ENCODE measurements around the gene IGF2. TPM values are rescaled to one million over a fixed set of nuclear protein-coding genes. Genes with fewer than 3 reads are reported as not detected.
"Not testable (repeated sequence)": the region's sequence is repeated elsewhere in the genome, so short reads cannot be mapped to it uniquely, and the experiment has no call there.

IGF2 gene
- total RNA-seq (362 TPM), polyA plus RNA-seq (86.5 TPM)

GRCh38 chr11:2139123-2139521, at the start of gene IGF2:
TSS of gene IGF2 (minus strand) at chr11:2139389. CDS start at chr11:2135523, 3,866 bp downstream.
- WGBS, result under 1% methylated on average over 61 of the region's 62 CpGs
- no peak for DNase-seq (ENCODE audit: extremely low spot score)
- Histone ChIP-seq H3K36me3 (ENCODE audit: insufficient read depth) (no peaks in the 10 kb centered on the region), H3K27ac (ENCODE audit: low read depth) (no peak within 1 kb of the TSS), H3K4me3 (ENCODE audit: low read depth, low read length) (peak within 1 kb of the TSS; percentile 48), H3K4me1 (ENCODE audit: insufficient read depth) (peaks cover 2% of the 10 kb centered on the region)

- H3K4me3 ChIP-seq (ENCODE audit: low read depth, low read length), result no peak overlapping the region
- no peak for DNase-seq (ENCODE audit: extremely low spot score)
- H3K27ac ChIP-seq (ENCODE audit: low read depth), result no peak overlapping the region
- 89% methylated on average over 19 of the region's 19 CpGs for WGBS
- H3K4me1 ChIP-seq (ENCODE audit: insufficient read depth), result no peaks in the 10 kb centered on the region
- no peaks in the 10 kb centered on the region for H3K36me3 ChIP-seq (ENCODE audit: insufficient read depth)
Measured at GRCh38 chr11:2188745-2189144, 49.6 kb upstream of the IGF2 start.

GRCh38 chr11:2187280-2187707, 48.1 kb upstream of the IGF2 start:
- no peak overlapping the region for H3K27ac ChIP-seq (ENCODE audit: low read depth)
- no peaks in the 10 kb centered on the region for H3K36me3 ChIP-seq (ENCODE audit: insufficient read depth)
- DNase-seq (ENCODE audit: extremely low spot score), result no peak
- no peak overlapping the region for H3K4me3 ChIP-seq (ENCODE audit: low read depth, low read length)
- H3K4me1 ChIP-seq (ENCODE audit: insufficient read depth), result no peaks in the 10 kb centered on the region
- 95% methylated on average over 7 of the region's 7 CpGs for WGBS

- WGBS, result 36% methylated on average over 21 of the region's 21 CpGs
- no peaks in the 10 kb centered on the region for H3K36me3 ChIP-seq (ENCODE audit: insufficient read depth)
- no peak for DNase-seq (ENCODE audit: extremely low spot score)
Measured at GRCh38 chr11:2186669-2187279, 47.6 kb upstream of the IGF2 start.

GRCh38 chr11:2185324-2186085, 46.3 kb upstream of the IGF2 start:
- Histone ChIP-seq H3K4me3 (ENCODE audit: low read depth, low read length) (no peak overlapping the region), H3K36me3 (ENCODE audit: insufficient read depth) (no peaks in the 10 kb centered on the region), H3K27ac (ENCODE audit: low read depth) (no peak overlapping the region), H3K4me1 (ENCODE audit: insufficient read depth) (no peaks in the 10 kb centered on the region)
- WGBS, result 62% methylated on average over 23 of the region's 23 CpGs
- DNase-seq (ENCODE audit: extremely low spot score), result no peak

More at GRCh38 chr11:2186669-2187279, 47.6 kb upstream of the IGF2 start:
- Histone ChIP-seq H3K27ac (ENCODE audit: low read depth) (no peak overlapping the region), H3K4me3 (ENCODE audit: low read depth, low read length) (no peak overlapping the region), H3K4me1 (ENCODE audit: insufficient read depth) (no peaks in the 10 kb centered on the region)

- H3K4me1 ChIP-seq (ENCODE audit: insufficient read depth), result no peaks in the 10 kb centered on the region
- H3K36me3 ChIP-seq (ENCODE audit: insufficient read depth), result no peaks in the 10 kb centered on the region
- DNase-seq (ENCODE audit: extremely low spot score), result no peak
- no peak overlapping the region for H3K27ac ChIP-seq (ENCODE audit: low read depth)
- WGBS, result 78% methylated on average over 20 of the region's 20 CpGs
- no peak overlapping the region for H3K4me3 ChIP-seq (ENCODE audit: low read depth, low read length)
Measured at GRCh38 chr11:2182692-2183474, 43.7 kb upstream of the IGF2 start.

GRCh38 chr11:2182075-2182474, 42.9 kb upstream of the IGF2 start:
- no peaks in the 10 kb centered on the region for H3K4me1 ChIP-seq (ENCODE audit: insufficient read depth)
- 72% methylated on average over 18 of the region's 18 CpGs for WGBS
- no peak for DNase-seq (ENCODE audit: extremely low spot score)
- H3K4me3 ChIP-seq (ENCODE audit: low read depth, low read length), result no peak overlapping the region
- no peak overlapping the region for H3K27ac ChIP-seq (ENCODE audit: low read depth)
- no peaks in the 10 kb centered on the region for H3K36me3 ChIP-seq (ENCODE audit: insufficient read depth)

- H3K36me3 ChIP-seq (ENCODE audit: insufficient read depth), result no peaks in the 10 kb centered on the region
- no peak for DNase-seq (ENCODE audit: extremely low spot score)
- H3K4me1 ChIP-seq (ENCODE audit: insufficient read depth), result no peaks in the 10 kb centered on the region
- WGBS, result 82% methylated on average over 11 of the region's 11 CpGs
- no peak overlapping the region for H3K27ac ChIP-seq (ENCODE audit: low read depth)
- no peak overlapping the region for H3K4me3 ChIP-seq (ENCODE audit: low read depth, low read length)
Measured at GRCh38 chr11:2180789-2181370, 41.7 kb upstream of the IGF2 start.

- H3K36me3 ChIP-seq (ENCODE audit: insufficient read depth), result no peaks in the 10 kb centered on the region
Measured at GRCh38 chr11:2180347-2180746, 41.2 kb upstream of the IGF2 start.

GRCh38 chr11:2179516-2179915, 40.3 kb upstream of the IGF2 start:
- H3K4me3 ChIP-seq (ENCODE audit: low read depth, low read length), result no peak overlapping the region
- no peaks in the 10 kb centered on the region for H3K36me3 ChIP-seq (ENCODE audit: insufficient read depth)
- DNase-seq (ENCODE audit: extremely low spot score), result no peak
- no peaks in the 10 kb centered on the region for H3K4me1 ChIP-seq (ENCODE audit: insufficient read depth)
- WGBS, result 79% methylated on average over 10 of the region's 10 CpGs
- H3K27ac ChIP-seq (ENCODE audit: low read depth), result no peak overlapping the region

More at GRCh38 chr11:2180347-2180746, 41.2 kb upstream of the IGF2 start:
- Histone ChIP-seq H3K27ac (ENCODE audit: low read depth) (no peak overlapping the region), H3K4me3 (ENCODE audit: low read depth, low read length) (no peak overlapping the region), H3K4me1 (ENCODE audit: insufficient read depth) (no peaks in the 10 kb centered on the region)
- no peak for DNase-seq (ENCODE audit: extremely low spot score)
- 77% methylated on average over 15 of the region's 15 CpGs for WGBS

GRCh38 chr11:2178906-2179494, 39.8 kb upstream of the IGF2 start:
- no peak for DNase-seq (ENCODE audit: extremely low spot score)
- Histone ChIP-seq H3K36me3 (ENCODE audit: insufficient read depth) (no peaks in the 10 kb centered on the region), H3K4me1 (ENCODE audit: insufficient read depth) (no peaks in the 10 kb centered on the region), H3K27ac (ENCODE audit: low read depth) (no peak overlapping the region), H3K4me3 (ENCODE audit: low read depth, low read length) (no peak overlapping the region)
- 57% methylated on average over 16 of the region's 16 CpGs for WGBS

GRCh38 chr11:2178055-2178773, 39.0 kb upstream of the IGF2 start:
- not testable (repeated sequence) for H3K36me3 ChIP-seq (ENCODE audit: insufficient read depth); H3K4me1 ChIP-seq (ENCODE audit: insufficient read depth); H3K4me3 ChIP-seq (ENCODE audit: low read depth, low read length); H3K27ac ChIP-seq (ENCODE audit: low read depth); DNase-seq (ENCODE audit: extremely low spot score)
- 76% methylated on average over 16 of the region's 16 CpGs for WGBS

GRCh38 chr11:2177076-2177475, 37.9 kb upstream of the IGF2 start:
- DNase-seq (ENCODE audit: extremely low spot score), result no peak
- Histone ChIP-seq H3K27ac (ENCODE audit: low read depth) (no peak overlapping the region), H3K4me1 (ENCODE audit: insufficient read depth) (no peaks in the 10 kb centered on the region), H3K4me3 (ENCODE audit: low read depth, low read length) (no peak overlapping the region), H3K36me3 (ENCODE audit: insufficient read depth) (no peaks in the 10 kb centered on the region)
- 41% methylated on average over 18 of the region's 18 CpGs for whole genome bisulfite sequencing
